ENCODE results near the gene WDR7. TPM values are rescaled to one million over a fixed set of nuclear protein-coding genes. Genes with fewer than 3 reads are reported as not detected.

The WDR7 gene
- total and polyA plus RNA-seq, 9 of the 15 experiments (the other 6 are each of a cell fraction or from before 2014, with no cell fraction given), result 1.4 to 9.4 (median 5.3) TPM

GRCh38 chr18:57051657-57052044, 400.5 kb downstream of the WDR7 start (continued):
- TF ChIP-seq, protein P1, sequence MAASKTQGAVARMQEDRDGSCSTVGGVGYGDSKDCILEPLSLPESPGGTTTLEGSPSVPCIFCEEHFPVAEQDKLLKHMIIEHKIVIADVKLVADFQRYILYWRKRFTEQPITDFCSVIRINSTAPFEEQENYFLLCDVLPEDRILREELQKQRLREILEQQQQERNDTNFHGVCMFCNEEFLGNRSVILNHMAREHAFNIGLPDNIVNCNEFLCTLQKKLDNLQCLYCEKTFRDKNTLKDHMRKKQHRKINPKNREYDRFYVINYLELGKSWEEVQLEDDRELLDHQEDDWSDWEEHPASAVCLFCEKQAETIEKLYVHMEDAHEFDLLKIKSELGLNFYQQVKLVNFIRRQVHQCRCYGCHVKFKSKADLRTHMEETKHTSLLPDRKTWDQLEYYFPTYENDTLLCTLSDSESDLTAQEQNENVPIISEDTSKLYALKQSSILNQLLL (CRISPR knock-in tag; IDR thresholded peaks at IDR 0.05; ENCODE audit: borderline replicate concordance), result no peak
- TF ChIP-seq STAT5A (IDR thresholded peaks at IDR 0.05; ENCODE audit: borderline replicate concordance, low read length), result peak; percentile 48; the same call in 1 of the 2 replicates
- no peak for TF ChIP-seq MCM3 (IDR thresholded peaks at IDR 0.05)
- no peak for TF ChIP-seq CSDE1 (IDR thresholded peaks at IDR 0.05)
- no peak; the same call in 1 of the 2 replicates for TF ChIP-seq CTBP1 (IDR thresholded peaks at IDR 0.05; ENCODE audit: borderline replicate concordance)
- TF ChIP-seq CBX3 (IDR thresholded peaks at IDR 0.05; ENCODE audit: borderline replicate concordance in 1 of 2, low read length in 2 of 2), result no peak
- TF ChIP-seq, protein P2, sequence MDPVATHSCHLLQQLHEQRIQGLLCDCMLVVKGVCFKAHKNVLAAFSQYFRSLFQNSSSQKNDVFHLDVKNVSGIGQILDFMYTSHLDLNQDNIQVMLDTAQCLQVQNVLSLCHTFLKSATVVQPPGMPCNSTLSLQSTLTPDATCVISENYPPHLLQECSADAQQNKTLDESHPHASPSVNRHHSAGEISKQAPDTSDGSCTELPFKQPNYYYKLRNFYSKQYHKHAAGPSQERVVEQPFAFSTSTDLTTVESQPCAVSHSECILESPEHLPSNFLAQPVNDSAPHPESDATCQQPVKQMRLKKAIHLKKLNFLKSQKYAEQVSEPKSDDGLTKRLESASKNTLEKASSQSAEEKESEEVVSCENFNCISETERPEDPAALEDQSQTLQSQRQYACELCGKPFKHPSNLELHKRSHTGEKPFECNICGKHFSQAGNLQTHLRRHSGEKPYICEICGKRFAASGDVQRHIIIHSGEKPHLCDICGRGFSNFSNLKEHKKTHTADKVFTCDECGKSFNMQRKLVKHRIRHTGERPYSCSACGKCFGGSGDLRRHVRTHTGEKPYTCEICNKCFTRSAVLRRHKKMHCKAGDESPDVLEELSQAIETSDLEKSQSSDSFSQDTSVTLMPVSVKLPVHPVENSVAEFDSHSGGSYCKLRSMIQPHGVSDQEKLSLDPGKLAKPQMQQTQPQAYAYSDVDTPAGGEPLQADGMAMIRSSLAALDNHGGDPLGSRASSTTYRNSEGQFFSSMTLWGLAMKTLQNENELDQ (CRISPR knock-in tag; IDR thresholded peaks at IDR 0.05; ENCODE audit: borderline replicate concordance), result no peak
- TF ChIP-seq, protein P3, sequence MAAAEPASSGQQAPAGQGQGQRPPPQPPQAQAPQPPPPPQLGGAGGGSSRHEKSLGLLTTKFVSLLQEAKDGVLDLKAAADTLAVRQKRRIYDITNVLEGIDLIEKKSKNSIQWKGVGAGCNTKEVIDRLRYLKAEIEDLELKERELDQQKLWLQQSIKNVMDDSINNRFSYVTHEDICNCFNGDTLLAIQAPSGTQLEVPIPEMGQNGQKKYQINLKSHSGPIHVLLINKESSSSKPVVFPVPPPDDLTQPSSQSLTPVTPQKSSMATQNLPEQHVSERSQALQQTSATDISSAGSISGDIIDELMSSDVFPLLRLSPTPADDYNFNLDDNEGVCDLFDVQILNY (CRISPR knock-in tag; IDR thresholded peaks at IDR 0.05), result no peak
- TF ChIP-seq ZNF431 (CRISPR knock-in tag; IDR thresholded peaks at IDR 0.05), result no peak
- TF ChIP-seq, protein P4, sequence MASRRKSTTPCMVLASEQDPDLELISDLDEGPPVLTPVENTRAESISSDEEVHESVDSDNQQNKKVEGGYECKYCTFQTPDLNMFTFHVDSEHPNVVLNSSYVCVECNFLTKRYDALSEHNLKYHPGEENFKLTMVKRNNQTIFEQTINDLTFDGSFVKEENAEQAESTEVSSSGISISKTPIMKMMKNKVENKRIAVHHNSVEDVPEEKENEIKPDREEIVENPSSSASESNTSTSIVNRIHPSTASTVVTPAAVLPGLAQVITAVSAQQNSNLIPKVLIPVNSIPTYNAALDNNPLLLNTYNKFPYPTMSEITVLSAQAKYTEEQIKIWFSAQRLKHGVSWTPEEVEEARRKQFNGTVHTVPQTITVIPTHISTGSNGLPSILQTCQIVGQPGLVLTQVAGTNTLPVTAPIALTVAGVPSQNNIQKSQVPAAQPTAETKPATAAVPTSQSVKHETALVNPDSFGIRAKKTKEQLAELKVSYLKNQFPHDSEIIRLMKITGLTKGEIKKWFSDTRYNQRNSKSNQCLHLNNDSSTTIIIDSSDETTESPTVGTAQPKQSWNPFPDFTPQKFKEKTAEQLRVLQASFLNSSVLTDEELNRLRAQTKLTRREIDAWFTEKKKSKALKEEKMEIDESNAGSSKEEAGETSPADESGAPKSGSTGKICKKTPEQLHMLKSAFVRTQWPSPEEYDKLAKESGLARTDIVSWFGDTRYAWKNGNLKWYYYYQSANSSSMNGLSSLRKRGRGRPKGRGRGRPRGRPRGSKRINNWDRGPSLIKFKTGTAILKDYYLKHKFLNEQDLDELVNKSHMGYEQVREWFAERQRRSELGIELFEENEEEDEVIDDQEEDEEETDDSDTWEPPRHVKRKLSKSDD (conservative IDR thresholded peaks at IDR 0.05; ENCODE audit: low read length), result no peak
- no peak for TF ChIP-seq ETV6 (IDR thresholded peaks at IDR 0.05; ENCODE audit: borderline replicate concordance in 1 of 2, low read depth in 2 of 2, low read length in 1 of 2)
- no peak for TF ChIP-seq ETV6 (CRISPR knock-in tag; IDR thresholded peaks at IDR 0.05; ENCODE audit: borderline replicate concordance)
- no peak for TF ChIP-seq ZNF311 (CRISPR knock-in tag; IDR thresholded peaks at IDR 0.05)
- TF ChIP-seq KLF6 (CRISPR knock-in tag; IDR thresholded peaks at IDR 0.05; ENCODE audit: borderline replicate concordance), result no peak
- no peak for TF ChIP-seq ZNF507 (tag; conservative IDR thresholded peaks at IDR 0.05)
- TF ChIP-seq, protein P5, sequence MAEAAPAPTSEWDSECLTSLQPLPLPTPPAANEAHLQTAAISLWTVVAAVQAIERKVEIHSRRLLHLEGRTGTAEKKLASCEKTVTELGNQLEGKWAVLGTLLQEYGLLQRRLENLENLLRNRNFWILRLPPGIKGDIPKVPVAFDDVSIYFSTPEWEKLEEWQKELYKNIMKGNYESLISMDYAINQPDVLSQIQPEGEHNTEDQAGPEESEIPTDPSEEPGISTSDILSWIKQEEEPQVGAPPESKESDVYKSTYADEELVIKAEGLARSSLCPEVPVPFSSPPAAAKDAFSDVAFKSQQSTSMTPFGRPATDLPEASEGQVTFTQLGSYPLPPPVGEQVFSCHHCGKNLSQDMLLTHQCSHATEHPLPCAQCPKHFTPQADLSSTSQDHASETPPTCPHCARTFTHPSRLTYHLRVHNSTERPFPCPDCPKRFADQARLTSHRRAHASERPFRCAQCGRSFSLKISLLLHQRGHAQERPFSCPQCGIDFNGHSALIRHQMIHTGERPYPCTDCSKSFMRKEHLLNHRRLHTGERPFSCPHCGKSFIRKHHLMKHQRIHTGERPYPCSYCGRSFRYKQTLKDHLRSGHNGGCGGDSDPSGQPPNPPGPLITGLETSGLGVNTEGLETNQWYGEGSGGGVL (CRISPR knock-in tag; IDR thresholded peaks at IDR 0.05), result no peak
- TF ChIP-seq NFATC3 (IDR thresholded peaks at IDR 0.05), result no peak
- TF ChIP-seq, protein P6, sequence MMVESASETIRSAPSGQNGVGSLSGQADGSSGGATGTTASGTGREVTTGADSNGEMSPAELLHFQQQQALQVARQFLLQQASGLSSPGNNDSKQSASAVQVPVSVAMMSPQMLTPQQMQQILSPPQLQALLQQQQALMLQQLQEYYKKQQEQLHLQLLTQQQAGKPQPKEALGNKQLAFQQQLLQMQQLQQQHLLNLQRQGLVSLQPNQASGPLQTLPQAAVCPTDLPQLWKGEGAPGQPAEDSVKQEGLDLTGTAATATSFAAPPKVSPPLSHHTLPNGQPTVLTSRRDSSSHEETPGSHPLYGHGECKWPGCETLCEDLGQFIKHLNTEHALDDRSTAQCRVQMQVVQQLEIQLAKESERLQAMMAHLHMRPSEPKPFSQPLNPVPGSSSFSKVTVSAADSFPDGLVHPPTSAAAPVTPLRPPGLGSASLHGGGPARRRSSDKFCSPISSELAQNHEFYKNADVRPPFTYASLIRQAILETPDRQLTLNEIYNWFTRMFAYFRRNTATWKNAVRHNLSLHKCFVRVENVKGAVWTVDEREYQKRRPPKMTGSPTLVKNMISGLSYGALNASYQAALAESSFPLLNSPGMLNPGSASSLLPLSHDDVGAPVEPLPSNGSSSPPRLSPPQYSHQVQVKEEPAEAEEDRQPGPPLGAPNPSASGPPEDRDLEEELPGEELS (CRISPR knock-in tag; IDR thresholded peaks at IDR 0.05; ENCODE audit: borderline replicate concordance), result no peak

All from K562 (cell line).